Neural progenitor cell (in vitro differentiated cells): ENCODE measurements around the gene NUCB2.

Experiments
- CTCF ChIP-seq: fragments of 200-600 bp; sonication (generic); IDR thresholded peaks from 2 replicates; pipeline ENCODE4 v1.5.1; 2017; ENCODE audit warnings: antibody characterized with exemption, mild to moderate bottlenecking
- EZH2 ChIP-seq: fragments of 200-600 bp; sonication (generic); IDR thresholded peaks from 2 replicates; pipeline ENCODE4 v1.6.1; 2017; ENCODE audit warnings: antibody characterized with exemption, mild to moderate bottlenecking, moderate library complexity
- EZH2phosphoT487 ChIP-seq: fragments of 200-600 bp; sonication (generic); IDR thresholded peaks from 2 replicates; pipeline ENCODE4 v1.6.1; 2017; ENCODE audit warnings: antibody characterized with exemption

- TF ChIP-seq EZH2, result no peak
- TF ChIP-seq EZH2phosphoT487, result no peak
- no peak for TF ChIP-seq CTCF
These were observed 92.6 kb downstream of the NUCB2 start for GRCh38 chr11:17369094-17369493.
